Type B pancreatic cell (in vitro differentiated cells): ENCODE measurements around the gene TMPRSS3. TPM values are rescaled to one million over a fixed set of nuclear protein-coding genes. Genes with fewer than 3 reads are reported as not detected.

ENCODE experiments used
- DNase-seq: peaks from one replicate; pipeline ENCODE4 v3.0.0; 2021; ENCODE audit warnings: mixed read lengths; ENCODE audit not compliant: unreplicated experiment; ENCODE audit errors: extremely low spot score
- H3K27ac Mint-ChIP-seq: 2 replicates; pipeline ENCODE4 v1.8.0; 2021; ENCODE audit warnings: mild to moderate bottlenecking, mixed read lengths
- H3K27me3 Mint-ChIP-seq: 2 replicates; pipeline ENCODE4 v1.8.0; 2021; ENCODE audit warnings: mixed read lengths
- H3K36me3 Mint-ChIP-seq: 2 replicates; pipeline ENCODE4 v1.8.0; 2021; ENCODE audit warnings: mixed read lengths
- H3K4me1 Mint-ChIP-seq: one replicate; pipeline ENCODE4 v1.8.0; 2021; ENCODE audit warnings: mixed read lengths; ENCODE audit not compliant: unreplicated experiment
- H3K4me3 Mint-ChIP-seq: 2 replicates; pipeline ENCODE4 v1.8.0; 2021; ENCODE audit warnings: mild to moderate bottlenecking, mixed read lengths
- H3K9me3 Mint-ChIP-seq: 2 replicates; pipeline ENCODE4 v1.8.0; 2021; ENCODE audit warnings: mixed read lengths
- CTCF ChIP-seq: fragments of 200-600 bp; sonication (generic); conservative IDR thresholded peaks from 2 replicates; pipeline ENCODE4 v1.5.0; 2021; ENCODE audit warnings: antibody characterized with exemption, mild to moderate bottlenecking
- total RNA-seq: library from RNA; stranded (reverse); gene quantifications from 2 replicates; pipeline ENCODE4 v1.2.1, GENCODE V29; 2021; ENCODE audit warnings: low replicate concordance

The TMPRSS3 gene
- total RNA-seq, 1 donor from 2014 or later, result 1.3 TPM

DNA sequence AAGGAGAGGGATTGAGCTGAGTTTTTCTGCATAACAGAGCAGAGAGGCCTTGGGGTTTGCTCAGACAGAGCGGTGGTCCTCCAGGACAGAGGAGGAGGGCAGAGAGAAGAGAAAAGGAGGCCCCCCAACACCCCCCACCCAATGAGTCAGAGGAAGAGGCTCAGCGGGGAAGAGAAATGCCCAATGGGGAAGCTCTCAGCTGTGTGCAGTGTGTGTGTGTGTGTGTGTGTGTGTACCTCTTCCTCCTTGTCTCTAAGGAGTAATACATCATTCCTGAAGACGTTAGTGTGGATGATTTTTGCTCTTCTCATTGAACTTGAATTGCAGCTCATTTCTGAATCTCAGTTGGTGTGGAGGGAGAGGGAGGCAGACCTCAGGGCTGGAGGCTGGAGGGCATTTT lies 8.7 kb downstream of the TMPRSS3 start:
- Mint-ChIP-seq H3K9me3 (peaks cover 2% of the 10 kb centered on the region), H3K27ac (peak overlapping the region; percentile 11), H3K36me3 (no peaks in the 10 kb centered on the region), H3K4me1 (peaks cover 31% of the 10 kb centered on the region), H3K4me3 (peak overlapping the region; percentile 61), H3K27me3 (no peaks in the 10 kb centered on the region)
- TF ChIP-seq CTCF, result no peak
- DNase-seq, result no peak

DNA sequence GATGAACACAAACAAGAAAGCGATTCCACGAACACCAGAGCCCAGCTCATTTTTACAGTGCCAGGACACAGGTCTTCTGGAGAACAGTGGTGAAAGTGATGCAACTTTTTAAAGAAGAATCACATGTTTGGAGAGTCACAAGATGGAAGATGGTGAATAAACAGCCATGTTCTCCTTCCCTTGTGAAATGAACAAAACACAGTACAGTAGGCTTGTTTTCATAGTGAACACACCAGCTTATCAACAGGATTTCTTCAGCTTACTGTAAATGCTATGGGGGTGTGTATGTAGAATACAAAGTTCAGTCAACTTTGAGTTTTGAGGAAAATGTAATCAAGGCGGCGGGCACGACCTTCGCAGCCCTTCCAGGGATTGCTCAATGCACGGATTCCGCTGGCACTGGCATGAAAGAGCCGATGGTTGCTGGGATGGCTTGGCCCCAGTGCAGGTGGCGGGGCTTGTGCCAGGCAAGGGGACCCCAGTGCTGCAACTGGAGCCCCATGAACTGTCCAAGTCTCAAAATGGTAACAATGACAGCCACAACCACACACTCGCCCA lies 9.7 kb downstream of the TMPRSS3 start:
- Mint-ChIP-seq H3K27ac (no peak overlapping the region), H3K36me3 (no peaks in the 10 kb centered on the region), H3K4me3 (no peak overlapping the region), H3K9me3 (peaks cover 3% of the 10 kb centered on the region), H3K27me3 (no peaks in the 10 kb centered on the region), H3K4me1 (peaks cover 31% of the 10 kb centered on the region)
- no peak for TF ChIP-seq CTCF
- no peak for DNase-seq

GRCh38 chr21:42385619-42386018 lies 10.2 kb downstream of the TMPRSS3 start:
- Mint-ChIP-seq H3K27ac (peak overlapping the region; percentile 21), H3K4me1 (peaks cover 31% of the 10 kb centered on the region), H3K4me3 (no peak overlapping the region), H3K36me3 (no peaks in the 10 kb centered on the region), H3K9me3 (peaks cover 3% of the 10 kb centered on the region), H3K27me3 (no peaks in the 10 kb centered on the region)
- DNase-seq, result no peak
- TF ChIP-seq CTCF, result no peak

GRCh38 chr21:42384989-42385388 lies 10.9 kb downstream of the TMPRSS3 start:
- DNase-seq, result no peak
- Mint-ChIP-seq H3K36me3 (no peaks in the 10 kb centered on the region), H3K27ac (peak overlapping the region; percentile 21), H3K27me3 (no peaks in the 10 kb centered on the region), H3K9me3 (peaks cover 3% of the 10 kb centered on the region), H3K4me1 (peaks cover 31% of the 10 kb centered on the region), H3K4me3 (peak overlapping the region; percentile 9)
- no peak for TF ChIP-seq CTCF

DNA sequence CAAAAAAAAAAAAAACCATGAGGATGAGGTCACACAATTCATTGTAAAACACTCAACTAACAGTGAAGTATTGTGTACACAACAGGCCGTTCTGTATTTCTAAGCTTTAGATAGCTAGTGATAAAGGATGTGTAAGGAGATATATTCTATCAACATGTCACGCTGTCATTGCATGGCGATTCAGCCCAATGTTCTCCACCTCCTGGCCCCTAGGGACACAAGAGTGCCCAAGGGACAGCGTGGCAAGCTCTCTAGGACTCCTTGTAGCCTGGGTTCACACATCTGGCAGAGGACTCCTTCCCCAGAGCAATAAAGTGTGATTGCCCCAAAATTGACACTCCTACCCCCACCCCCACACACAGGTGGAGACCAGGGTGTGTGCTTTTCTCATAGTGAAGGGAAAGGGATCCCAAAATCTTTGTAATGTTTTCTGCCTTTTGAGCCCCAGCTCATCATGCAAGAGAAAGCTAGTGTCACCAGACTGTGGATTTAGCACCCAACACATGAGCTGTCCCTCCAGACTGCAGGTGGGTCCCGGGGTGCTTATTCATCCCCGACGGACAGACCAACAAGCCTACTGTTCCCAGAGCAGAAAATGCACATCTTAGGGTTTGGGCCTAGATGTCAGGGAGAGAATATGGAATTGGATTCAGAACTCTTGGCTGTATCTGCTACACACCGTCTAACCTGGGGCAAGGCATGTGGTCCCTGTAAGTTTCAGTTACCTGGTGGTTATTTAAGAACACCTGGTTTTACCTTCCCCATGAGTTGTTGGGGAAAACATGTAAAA lies 11.5 kb downstream of the TMPRSS3 start:
- H3K4me3 Mint-ChIP-seq, result peak overlapping the region; percentile 14
- TF ChIP-seq CTCF, result no peak
- no peak for DNase-seq
- H3K4me1 Mint-ChIP-seq, result peaks cover 26% of the 10 kb centered on the region
- H3K27ac Mint-ChIP-seq, result no peak overlapping the region
- H3K9me3 Mint-ChIP-seq, result peaks cover 3% of the 10 kb centered on the region
- no peaks in the 10 kb centered on the region for H3K27me3 Mint-ChIP-seq
- H3K36me3 Mint-ChIP-seq, result no peaks in the 10 kb centered on the region
